Activated CD8-positive, alpha-beta memory T cell treated with anti-CD3 and anti-CD28 coated beads for 4 hours (primary cell): Measurements from ENCODE around the gene ACTMAP.
"Not testable (repeated sequence)": the region's sequence is repeated elsewhere in the genome, so short reads cannot be mapped to it uniquely, and the experiment has no call there.

Experiments
- DNase-seq, 2 donors: peaks; one replicate each; pipeline ENCODE4 v3.0.0-alpha.2; 2020; ENCODE audit warnings: low read depth in 2 of 2

ACTMAP gene

GRCh38 chr19:40743926-40744325 lies 6.4 kb downstream of the ACTMAP start:
- no peak for DNase-seq

GRCh38 chr19:40742886-40743285 lies 7.4 kb downstream of the ACTMAP start:
- no peak for DNase-seq

- no peak for DNase-seq
Observed at GRCh38 chr19:40742477-40742876, 7.8 kb downstream of the ACTMAP start.

DNA sequence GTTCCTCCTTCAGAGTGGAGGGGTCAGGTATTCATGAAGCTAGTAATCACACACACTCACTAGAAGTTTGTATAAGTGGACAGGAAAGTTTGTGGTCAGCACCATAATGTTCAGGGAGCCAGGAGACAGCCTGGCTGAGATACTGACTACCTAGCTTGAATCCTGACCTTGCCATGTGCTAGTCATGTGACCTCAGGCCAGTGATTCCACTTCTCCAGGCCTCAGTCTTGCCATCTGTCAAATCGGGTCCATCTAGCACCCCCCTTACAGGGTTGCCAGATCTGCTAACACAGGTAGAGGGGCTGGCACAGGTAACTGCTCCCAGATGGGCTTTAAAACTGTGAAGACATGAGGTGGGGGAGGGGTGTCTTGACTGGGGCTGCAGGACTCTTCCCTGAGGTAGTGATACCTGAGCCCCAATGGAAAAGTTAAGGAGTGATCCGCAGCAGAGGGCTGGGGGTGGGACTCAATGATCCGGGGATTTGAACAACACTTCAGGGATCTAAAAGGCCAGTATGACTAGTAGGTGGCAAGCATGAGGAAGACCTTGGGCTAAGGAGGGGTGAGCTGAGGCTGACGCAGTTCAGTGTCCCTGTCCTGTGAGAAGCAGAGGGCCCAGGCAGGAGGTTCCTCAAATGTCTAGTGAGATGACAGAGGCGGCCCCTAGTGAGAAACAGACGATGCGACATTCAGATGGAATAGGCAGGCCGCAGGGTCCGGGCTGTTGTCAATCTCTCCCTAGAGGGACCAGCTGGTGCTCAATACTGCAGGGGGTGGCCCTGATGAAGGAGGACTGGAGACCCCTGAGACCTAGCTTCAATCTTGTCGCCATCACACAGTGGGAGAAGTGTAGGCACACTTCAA lies 8.5 kb downstream of the ACTMAP start:
- no peak for DNase-seq

GRCh38 chr19:40740747-40741146 lies 9.5 kb downstream of the ACTMAP start:
- no peak for DNase-seq

GRCh38 chr19:40739871-40740703 lies 10.2 kb downstream of the ACTMAP start:
- no peak for DNase-seq

DNA sequence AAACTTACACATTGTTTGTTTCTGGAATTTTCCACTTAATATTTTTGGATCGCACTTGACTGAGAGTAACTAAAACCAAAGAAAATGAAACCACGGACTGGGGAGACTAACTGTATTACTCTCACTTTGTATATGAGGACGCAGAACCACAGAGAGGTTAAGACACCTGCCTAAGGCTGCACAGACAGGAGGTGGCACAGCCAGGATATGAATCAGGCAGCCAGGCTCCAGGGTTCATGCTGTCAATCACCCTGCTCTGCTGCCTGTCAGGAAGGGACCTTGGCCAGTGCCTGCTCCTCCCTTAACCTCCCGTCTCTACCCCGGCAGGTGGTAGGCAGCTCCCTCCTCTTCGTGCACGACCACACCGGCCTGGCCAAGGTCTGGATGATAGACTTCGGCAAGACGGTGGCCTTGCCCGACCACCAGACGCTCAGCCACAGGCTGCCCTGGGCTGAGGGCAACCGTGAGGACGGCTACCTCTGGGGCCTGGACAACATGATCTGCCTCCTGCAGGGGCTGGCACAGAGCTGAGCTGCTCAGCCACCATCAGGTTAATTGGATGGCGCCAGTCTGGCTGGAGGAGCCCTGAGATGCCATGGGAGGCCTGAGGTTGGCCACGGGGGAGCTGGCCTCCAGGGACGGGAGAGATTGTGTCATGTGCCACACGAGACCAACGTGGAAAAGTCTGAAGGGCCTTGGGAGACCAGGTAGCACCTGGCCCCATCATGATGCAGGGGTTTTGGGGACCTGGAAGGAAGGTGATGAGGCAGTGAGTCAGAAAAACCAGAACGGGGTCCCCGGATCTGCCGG lies 11.0 kb downstream of the ACTMAP start:
- no peak for DNase-seq

GRCh38 chr19:40737102-40737644 lies 13.1 kb downstream of the ACTMAP start:
- no peak for DNase-seq

- no peak for DNase-seq
Observed at GRCh38 chr19:40736661-40737060, 13.6 kb downstream of the ACTMAP start.

DNA sequence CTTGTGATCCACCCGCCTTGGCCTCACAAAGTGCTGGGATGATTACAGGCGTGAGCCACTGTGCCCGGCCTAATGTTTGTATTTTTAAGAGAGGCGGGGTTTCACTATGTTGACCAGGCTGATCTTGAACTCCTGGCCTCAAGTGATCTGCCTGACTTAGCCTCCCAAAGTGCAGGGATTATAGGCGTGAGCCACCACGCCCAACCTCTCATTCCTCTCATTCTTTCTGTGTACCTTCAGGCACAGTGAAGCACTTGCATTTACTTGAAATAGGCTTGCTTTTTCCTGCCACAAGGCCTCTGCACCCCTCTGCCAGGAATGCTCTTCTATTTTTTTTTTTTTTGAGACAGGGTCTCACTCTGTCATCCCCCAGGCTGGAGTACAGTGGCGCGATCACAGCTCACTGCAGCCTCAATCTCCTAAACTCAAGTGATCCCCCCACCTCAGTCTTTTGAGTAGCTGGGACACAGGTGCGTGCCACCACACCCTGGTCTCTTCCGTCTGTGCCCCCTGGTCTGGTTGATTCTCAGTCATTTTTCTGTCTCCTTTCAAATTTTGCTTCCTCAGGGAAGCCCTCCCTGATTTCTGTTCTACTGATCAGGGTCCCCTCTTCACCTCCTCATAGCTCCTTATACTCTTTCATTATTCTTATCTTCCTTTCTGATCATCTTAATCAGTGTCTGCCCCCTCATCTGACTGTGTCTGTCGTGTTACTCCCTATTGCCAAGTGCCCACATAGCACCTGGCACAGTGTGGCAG lies 15.1 kb downstream of the ACTMAP start:
- DNase-seq, result no peak

DNA sequence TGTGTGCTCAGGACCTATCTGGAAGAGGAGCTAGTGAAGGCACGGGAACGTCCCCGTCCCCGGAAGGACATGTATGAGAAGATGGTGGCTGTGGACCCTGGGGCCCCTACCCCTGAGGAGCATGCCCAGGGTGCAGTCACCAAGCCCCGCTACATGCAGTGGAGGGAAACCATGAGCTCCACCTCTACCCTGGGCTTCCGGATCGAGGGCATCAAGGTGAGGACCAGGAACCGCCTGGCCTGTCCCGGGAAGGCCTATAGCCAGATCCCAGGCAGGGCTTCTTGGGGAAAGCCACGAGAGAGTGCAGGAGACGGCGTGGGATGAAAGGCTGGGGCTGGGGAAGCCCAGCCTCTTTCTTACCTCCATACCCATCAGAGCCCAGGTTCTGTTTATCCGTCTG lies 17.1 kb downstream of the ACTMAP start:
- no peak for DNase-seq

- DNase-seq, result not testable (repeated sequence)
Observed at GRCh38 chr19:40732304-40732703, 18.0 kb downstream of the ACTMAP start.

- not testable (repeated sequence) for DNase-seq
Observed at GRCh38 chr19:40730065-40730464, 20.2 kb downstream of the ACTMAP start.

DNA sequence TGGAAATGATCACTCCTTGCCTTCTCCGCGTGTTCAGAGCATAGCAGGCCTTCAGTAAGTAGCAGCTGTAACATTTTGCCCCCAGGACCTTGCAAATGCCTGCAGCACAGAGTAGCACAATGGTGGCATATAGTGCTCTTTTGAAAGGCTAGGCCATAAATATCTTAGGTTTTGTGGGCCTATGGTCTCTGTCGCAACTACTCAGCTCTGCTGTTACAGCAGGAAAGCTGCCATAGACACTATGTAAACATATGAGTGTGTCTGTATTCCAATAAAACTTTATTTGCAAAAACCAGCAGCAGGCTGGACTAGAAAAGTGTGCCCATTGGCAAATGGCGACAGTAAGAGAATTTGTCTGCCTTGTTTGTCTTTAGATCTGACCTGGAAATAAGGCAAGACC lies 24.0 kb downstream of the ACTMAP start:
- DNase-seq, result no peak

GRCh38 chr19:40724855-40725254 lies 25.4 kb downstream of the ACTMAP start:
- DNase-seq, result no peak

DNA sequence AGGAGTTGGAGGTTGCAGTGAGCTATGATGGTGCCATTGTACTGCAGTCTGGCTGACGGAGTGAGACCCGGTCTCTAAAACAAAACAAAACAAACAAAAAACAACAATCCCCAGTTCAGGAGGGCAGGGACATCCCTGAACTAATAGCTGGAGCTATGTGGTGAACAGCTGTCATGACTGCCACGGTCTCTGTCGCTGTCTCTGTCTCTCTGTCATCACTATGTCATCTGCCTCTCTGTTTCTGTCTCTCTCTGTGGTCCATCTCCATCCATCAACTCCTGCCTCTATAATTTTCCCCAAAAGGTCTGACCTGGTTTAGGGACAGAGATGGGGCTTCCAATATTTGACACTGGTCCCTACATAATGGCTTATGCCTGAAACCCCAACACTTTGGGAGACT lies 26.0 kb downstream of the ACTMAP start:
- DNase-seq, result no peak

- DNase-seq, result no peak
Observed at GRCh38 chr19:40723661-40724254, 26.5 kb downstream of the ACTMAP start.

DNA sequence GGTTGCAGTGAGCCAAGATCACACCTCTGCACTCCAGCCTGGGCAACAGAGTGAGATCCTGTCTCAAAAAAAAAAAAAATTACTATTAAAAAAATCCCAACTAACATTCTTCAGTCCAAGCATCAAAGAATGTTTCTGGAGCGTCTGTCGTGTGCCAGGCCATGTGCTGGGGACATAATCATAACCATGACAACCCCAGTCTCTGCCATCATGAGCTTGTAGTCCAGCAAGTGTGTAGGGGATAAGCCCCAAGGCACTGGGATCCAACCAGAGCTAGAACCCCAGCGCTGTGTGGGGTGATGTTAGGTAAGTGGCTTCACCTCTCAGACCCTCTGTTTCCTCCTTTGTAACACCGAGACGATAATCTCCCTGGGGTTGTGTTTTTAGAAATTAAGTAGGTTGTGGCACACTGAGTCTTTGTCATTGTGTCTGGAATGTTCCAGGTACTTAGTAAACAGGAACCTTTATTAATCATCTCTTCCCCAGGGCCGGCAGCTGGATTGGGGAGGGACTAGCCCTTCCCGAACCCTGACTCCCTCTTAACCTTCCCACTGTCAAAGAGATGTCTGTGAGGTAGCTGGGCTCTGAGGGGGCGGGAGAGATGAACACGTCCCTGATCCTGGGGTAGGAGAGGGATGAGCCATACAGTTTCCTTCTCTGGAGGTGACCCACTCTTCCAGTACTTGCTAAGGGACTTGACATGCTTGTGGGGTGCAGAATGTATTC lies 28.2 kb downstream of the ACTMAP start:
- DNase-seq, result no peak

GRCh38 chr19:40721140-40721486 lies 29.2 kb downstream of the ACTMAP start:
- no peak for DNase-seq

GRCh38 chr19:40719414-40719894 lies 30.8 kb downstream of the ACTMAP start:
- no peak for DNase-seq
